ENCODE measurements around the gene ZMIZ1.
A peak's percentile ranks its signal among the peaks of the same experiment; 100 is the strongest.

Gene ZMIZ1

GRCh38 chr10:79319115-79319771 lies 250.5 kb downstream of the ZMIZ1 start:
- H3K27ac ChIP-seq, result no peak overlapping the region
- TF ChIP-seq CTCF (conservative IDR thresholded peaks at IDR 0.05) (no peak), ZFX (IDR thresholded peaks at IDR 0.05) (no peak)

- H3K27ac ChIP-seq, result no peak overlapping the region
- no peak for TF ChIP-seq ZFX (IDR thresholded peaks at IDR 0.05)
- TF ChIP-seq CTCF (conservative IDR thresholded peaks at IDR 0.05), result no peak
Measured at GRCh38 chr10:79320316-79320715, 251.6 kb downstream of the ZMIZ1 start.

GRCh38 chr10:79320820-79321493 lies 252.2 kb downstream of the ZMIZ1 start:
- H3K27ac ChIP-seq, result no peak overlapping the region
- TF ChIP-seq CTCF (conservative IDR thresholded peaks at IDR 0.05) (no peak), ZFX (IDR thresholded peaks at IDR 0.05) (0 out of 2 replicates have a peak, but pooled peaks have one; percentile 19)

GRCh38 chr10:79321494-79321882 lies 252.7 kb downstream of the ZMIZ1 start:
- no peak for TF ChIP-seq ZFX (IDR thresholded peaks at IDR 0.05)
- no peak for TF ChIP-seq CTCF (conservative IDR thresholded peaks at IDR 0.05)
- H3K27ac ChIP-seq, result no peak overlapping the region

GRCh38 chr10:79321951-79322350 lies 253.2 kb downstream of the ZMIZ1 start:
- TF ChIP-seq CTCF (conservative IDR thresholded peaks at IDR 0.05), result no peak
- no peak for TF ChIP-seq ZFX (IDR thresholded peaks at IDR 0.05)
- H3K27ac ChIP-seq, result no peak overlapping the region

GRCh38 chr10:79322616-79323543 lies 254.1 kb downstream of the ZMIZ1 start:
- H3K27ac ChIP-seq, result no peak overlapping the region
- TF ChIP-seq ZFX (IDR thresholded peaks at IDR 0.05) (no peak), CTCF (conservative IDR thresholded peaks at IDR 0.05) (no peak)
